Tibial artery (tissue), 4 donors: ENCODE results near the gene NUDT4.
"Not testable (repeated sequence)": the region's sequence is repeated elsewhere in the genome, so short reads cannot be mapped to it uniquely, and the experiment has no call there.

ENCODE experiments used
- DNase-seq, 2 donors: peaks; one replicate each; pipeline ENCODE4 v3.0.0-alpha.2; 2019
- H3K27ac ChIP-seq, 2 donors: fragments of 200-600 bp; sonication (generic) in 1 of 2; 1 replicate in 1 of 2; 2 replicates in 1 of 2; pipeline ENCODE4 v1.5.1; 2018 to 2019; ENCODE audit warnings: mild to moderate bottlenecking in 1 of 2
- H3K27me3 ChIP-seq, 2 donors: fragments of 200-600 bp; sonication (generic) in 1 of 2; one replicate each; pipeline versions ENCODE4 v1.5.1 to v1.6.0; 2016 to 2019
- H3K36me3 ChIP-seq, 3 donors: fragments of 200-600 bp; sonication (generic) in 2 of 3; one replicate each; pipeline ENCODE4 v1.5.1; 2016 to 2019; ENCODE audit warnings: mild to moderate bottlenecking in 2 of 3
- H3K4me1 ChIP-seq, 4 donors: fragments of 200-600 bp; sonication (generic) in 2 of 4; 1 replicate in 3 of 4; 2 replicates in 1 of 4; pipeline ENCODE4 v1.5.1; 2016 to 2019
- H3K4me3 ChIP-seq, 2 donors: fragments of 200-600 bp; sonication (generic) in 1 of 2; 1 replicate in 1 of 2; 2 replicates in 1 of 2; pipeline ENCODE4 v1.5.1; 2018 to 2019; ENCODE audit warnings: mild to moderate bottlenecking in 2 of 2
- H3K9me3 ChIP-seq, 3 donors: fragments of 200-600 bp; sonication (generic) in 1 of 3; one replicate each; pipeline ENCODE4 v1.5.1; 2016 to 2019
- intact Hi-C: fragments of 100-400 bp; cut with DNase I; formaldehyde crosslinking; loops from one replicate; pipeline ENCODE4 v1.15.0; 2023; ENCODE audit warnings: low total_unique reads
- TF ChIP-seq, protein P1 (sequence below), 2 experiments: fragments of 200-600 bp in 1 of 2; fragments of 450-650 bp in 1 of 2; IDR thresholded peaks; one replicate each; pipeline ENCODE4 v1.5.1; 2017 to 2019; ENCODE audit warnings: antibody characterized with exemption in 2 of 2, mild to moderate bottlenecking in 1 of 2, moderate library complexity in 1 of 2

The NUDT4 gene

DNA sequence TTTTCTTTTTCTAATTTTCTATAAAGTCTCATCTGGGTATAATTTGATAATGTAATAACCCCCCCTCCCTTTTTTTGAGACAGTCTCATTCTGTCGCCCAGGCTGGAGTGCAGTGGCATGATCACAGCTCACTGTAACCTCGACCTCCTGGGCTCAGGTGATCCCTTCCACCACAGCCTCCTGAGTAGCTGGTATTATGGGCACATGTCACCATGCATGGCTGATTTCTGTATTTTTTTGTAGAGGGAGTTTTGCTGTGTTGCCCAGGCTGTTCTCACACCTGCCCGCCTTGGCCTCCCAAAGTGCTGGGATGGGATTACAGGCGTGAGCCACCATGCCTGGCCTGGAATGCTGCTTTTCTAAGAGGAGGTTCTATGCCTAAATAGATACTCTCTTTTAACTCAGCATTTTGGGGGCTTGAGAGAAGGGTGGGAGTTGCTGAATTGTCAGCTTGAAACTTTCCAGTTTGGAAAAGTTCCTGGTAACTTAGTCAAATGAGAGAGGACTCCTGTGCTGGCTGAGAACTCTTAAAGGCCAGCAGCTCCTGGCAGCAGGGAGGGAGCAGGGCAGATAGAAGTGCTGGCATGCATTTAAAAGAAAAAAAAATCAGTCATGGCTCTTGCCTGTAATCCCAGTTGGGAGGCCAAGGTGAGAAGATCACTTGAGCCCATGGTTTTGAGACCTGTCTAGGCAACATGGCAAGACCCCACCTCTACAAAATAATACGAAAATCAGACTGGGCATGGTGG is 13.0 kb downstream of the NUDT4 start:
- H3K27ac ChIP-seq = no peak overlapping the region
- intact Hi-C loops = loop anchor here (10.0 kb wide), 1 partner anchor 366 kb away; no protein-coding TSS in a partner anchor
- DNase-seq = no peak
- H3K27me3 ChIP-seq = no peaks in the 10 kb centered on the region
- no peak overlapping the region for H3K4me3 ChIP-seq
- H3K36me3 ChIP-seq = peaks cover 10 to 13% (median 11%) of the 10 kb centered on the region in 3 donors
- TF ChIP-seq, protein P1, sequence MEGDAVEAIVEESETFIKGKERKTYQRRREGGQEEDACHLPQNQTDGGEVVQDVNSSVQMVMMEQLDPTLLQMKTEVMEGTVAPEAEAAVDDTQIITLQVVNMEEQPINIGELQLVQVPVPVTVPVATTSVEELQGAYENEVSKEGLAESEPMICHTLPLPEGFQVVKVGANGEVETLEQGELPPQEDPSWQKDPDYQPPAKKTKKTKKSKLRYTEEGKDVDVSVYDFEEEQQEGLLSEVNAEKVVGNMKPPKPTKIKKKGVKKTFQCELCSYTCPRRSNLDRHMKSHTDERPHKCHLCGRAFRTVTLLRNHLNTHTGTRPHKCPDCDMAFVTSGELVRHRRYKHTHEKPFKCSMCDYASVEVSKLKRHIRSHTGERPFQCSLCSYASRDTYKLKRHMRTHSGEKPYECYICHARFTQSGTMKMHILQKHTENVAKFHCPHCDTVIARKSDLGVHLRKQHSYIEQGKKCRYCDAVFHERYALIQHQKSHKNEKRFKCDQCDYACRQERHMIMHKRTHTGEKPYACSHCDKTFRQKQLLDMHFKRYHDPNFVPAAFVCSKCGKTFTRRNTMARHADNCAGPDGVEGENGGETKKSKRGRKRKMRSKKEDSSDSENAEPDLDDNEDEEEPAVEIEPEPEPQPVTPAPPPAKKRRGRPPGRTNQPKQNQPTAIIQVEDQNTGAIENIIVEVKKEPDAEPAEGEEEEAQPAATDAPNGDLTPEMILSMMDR (IDR thresholded peaks at IDR 0.05) = no peak
- H3K4me1 ChIP-seq = peaks cover 0 to 72% (median 18%) of the 10 kb centered on the region in 4 donors
- no peaks in the 10 kb centered on the region for H3K9me3 ChIP-seq

- TF ChIP-seq, protein P1 (IDR thresholded peaks at IDR 0.05) = no peak
- Histone ChIP-seq H3K27me3 (no peaks in the 10 kb centered on the region), H3K4me1 (peaks cover 0 to 56% (median 13%) of the 10 kb centered on the region in 4 donors), H3K4me3 (no peak overlapping the region), H3K36me3 (peaks cover 31 to 36% (median 33%) of the 10 kb centered on the region in 3 donors), H3K27ac (no peak overlapping the region), H3K9me3 (no peaks in the 10 kb centered on the region)
- intact Hi-C loops = loop anchor here (10.0 kb wide), 1 partner anchor 369 kb away; no protein-coding TSS in a partner anchor
- DNase-seq = no peak
Measured at GRCh38 chr12:93393425-93393824, 15.7 kb downstream of the NUDT4 start.

- H3K27ac ChIP-seq = no peak overlapping the region
- DNase-seq = no peak
- H3K27me3 ChIP-seq = no peaks in the 10 kb centered on the region
- intact Hi-C loops = loop anchor here (5.0 to 10.0 kb wide), 2 partner anchors 373 to 410 kb away; no protein-coding TSS in a partner anchor
- TF ChIP-seq, protein P1 (IDR thresholded peaks at IDR 0.05) = no peak
- H3K4me1 ChIP-seq = peaks cover 0 to 18% (median 0%) of the 10 kb centered on the region in 4 donors
- no peak overlapping the region for H3K4me3 ChIP-seq
- H3K36me3 ChIP-seq = peaks cover 37 to 49% (median 45%) of the 10 kb centered on the region in 3 donors
- H3K9me3 ChIP-seq = no peaks in the 10 kb centered on the region
Measured at GRCh38 chr12:93397412-93397811, 19.7 kb downstream of the NUDT4 start.

- H3K27me3 ChIP-seq, H3K4me3 ChIP-seq, H3K27ac ChIP-seq, DNase-seq, H3K9me3 ChIP-seq: not testable (repeated sequence)
- Histone ChIP-seq H3K4me1 (peaks cover 0 to 13% (median 0%) of the 10 kb centered on the region in 4 donors), H3K36me3 (peaks cover 41 to 59% (median 57%) of the 10 kb centered on the region in 3 donors)
- intact Hi-C loops = loop anchor here (5.0 to 10.0 kb wide), 2 partner anchors 375 to 412 kb away; no protein-coding TSS in a partner anchor
Measured at GRCh38 chr12:93399183-93399863, 21.6 kb downstream of the NUDT4 start.

DNA sequence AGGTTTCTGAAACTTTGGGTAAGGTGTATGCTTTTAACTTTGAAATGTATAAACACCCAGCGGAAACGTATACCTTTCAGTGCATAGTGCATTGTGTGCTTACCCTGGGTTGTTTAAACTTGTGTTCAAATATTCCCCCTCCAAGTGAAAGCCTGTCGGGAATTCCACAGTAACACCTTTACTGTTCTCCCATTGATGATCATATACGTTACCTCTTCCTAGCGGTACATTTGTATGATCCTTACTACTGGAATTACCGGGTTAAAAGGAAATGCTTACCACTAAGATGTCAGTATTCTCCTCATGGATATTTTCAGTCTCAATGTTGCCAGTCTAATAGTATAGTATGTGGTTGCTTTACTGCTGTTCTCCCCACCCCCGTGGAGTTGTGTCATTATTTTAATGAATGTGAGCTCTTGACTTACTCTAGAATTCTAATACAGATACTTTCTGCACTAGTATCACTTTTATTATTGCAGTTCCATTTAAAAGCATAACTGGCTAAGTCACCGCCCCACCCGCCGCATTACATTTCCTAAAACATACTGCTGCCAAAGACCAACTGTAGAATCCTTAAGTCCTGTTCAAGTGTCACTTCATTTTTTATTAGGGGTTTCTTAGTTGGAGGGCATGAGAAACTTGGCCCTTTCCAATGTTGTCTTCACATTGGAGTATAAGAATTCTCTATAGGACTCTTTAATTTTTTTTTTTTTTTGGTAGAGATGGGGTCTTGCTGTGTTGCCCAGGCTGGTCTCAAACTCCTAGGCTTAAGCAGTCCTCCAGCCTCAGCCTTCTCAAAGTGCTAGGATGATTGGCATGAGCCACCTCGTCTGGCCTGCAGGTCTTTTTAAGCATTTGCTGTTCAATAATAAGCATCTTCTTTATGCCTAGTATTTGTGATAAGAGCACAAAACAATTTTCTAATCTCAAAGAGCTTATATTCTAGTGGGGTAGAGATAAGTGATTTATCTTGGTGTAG is 24.9 kb downstream of the NUDT4 start:
- H3K9me3 ChIP-seq = no peaks in the 10 kb centered on the region
- H3K4me1 ChIP-seq = peaks cover 0 to 13% (median 0%) of the 10 kb centered on the region in 4 donors
- H3K4me3 ChIP-seq = no peak overlapping the region
- no peaks in the 10 kb centered on the region for H3K27me3 ChIP-seq
- no peak for DNase-seq
- intact Hi-C loops = no loop called here
- TF ChIP-seq, protein P1 (IDR thresholded peaks at IDR 0.05) = no peak
- no peak overlapping the region for H3K27ac ChIP-seq
- H3K36me3 ChIP-seq = peaks cover 16 to 34% (median 32%) of the 10 kb centered on the region in 3 donors
